T-cell (primary cell): ENCODE results near the gene BDKRB1. TPM values are rescaled to one million over a fixed set of nuclear protein-coding genes. Genes with fewer than 3 reads are reported as not detected.

ENCODE experiments used
- ATAC-seq, 4 experiments: fragments of 200-7000 bp in 3 of 4; fragments of 150-1000 bp in 1 of 4; cut with Tn5 transposase; replicated peaks in 1 of 4; 1 replicate in 3 of 4; 2 replicates in 1 of 4; pipeline ENCODE4 v1.10.0; 2021; ENCODE audit warnings: moderate library complexity in 3 of 4, mild to moderate bottlenecking in 2 of 4, moderate number of reproducible peaks in 1 of 4
- CTCF ChIA-PET, 2 donors: fragments of 300-600 bp; sonication (Branson Sonifier 250); formaldehyde crosslinking; loops; one replicate each; lab custom pipeline; 2022; ENCODE audit warnings: antibody characterized with exemption in 2 of 2; lab: Charles Lee
- POLR2A ChIA-PET, 2 donors: fragments of 300-600 bp; sonication (Branson Sonifier 250); formaldehyde crosslinking; loops; one replicate each; lab custom pipeline; 2022; ENCODE audit warnings: antibody characterized with exemption in 2 of 2; lab: Charles Lee
- DNase-seq, 35 experiments: peaks; one replicate each; pipeline versions ENCODE4 v3.0.0 to v3.0.0-alpha.2; 2013 to 2023
- H3K27ac ChIP-seq: one replicate; pipeline ENCODE4 v1.5.1; 2013; ENCODE audit warnings: low read length
- H3K27me3 ChIP-seq, 2 experiments: replicated peaks in 1 of 2; 1 replicate in 1 of 2; 2 replicates in 1 of 2; pipeline versions ENCODE4 v1.6.1 to v1.7.0; 2013; ENCODE audit warnings: low read length in 1 of 2, mixed read lengths in 1 of 2; ENCODE audit not compliant: control insufficient read depth in 2 of 2, insufficient read depth in 2 of 2; ENCODE audit errors: extremely low read depth in 1 of 2
- H3K36me3 ChIP-seq, 2 donors: 1 replicate in 1 of 2; 2 replicates in 1 of 2; pipeline versions ENCODE4 v1.6.1 to v1.7.0; 2013; ENCODE audit warnings: low read length in 1 of 2; ENCODE audit not compliant: control insufficient read depth in 2 of 2, insufficient read depth in 1 of 2; ENCODE audit errors: extremely low read depth in 1 of 2
- H3K4me1 ChIP-seq, 2 experiments: 1 replicate in 1 of 2; 2 replicates in 1 of 2; pipeline versions ENCODE4 v1.6.1 to v1.7.0; 2013; ENCODE audit warnings: low read length in 2 of 2, mixed read lengths in 1 of 2; ENCODE audit not compliant: insufficient read depth in 2 of 2, control insufficient read depth in 1 of 2; ENCODE audit errors: extremely low read depth in 1 of 2
- H3K4me3 ChIP-seq, 2 donors: 1 replicate in 1 of 2; 2 replicates in 1 of 2; pipeline versions ENCODE4 v1.5.1 to v1.7.0; 2013; ENCODE audit warnings: mild to moderate bottlenecking in 2 of 2, low read length in 1 of 2, moderate library complexity in 1 of 2; ENCODE audit not compliant: control insufficient read depth in 1 of 2; ENCODE audit errors: extremely low read depth in 1 of 2
- H3K9me3 ChIP-seq: 2 replicates; pipeline ENCODE4 v1.7.0; 2013
- H3K27ac Mint-ChIP-seq, 2 donors: one replicate each; pipeline ENCODE4 v1.8.0; 2020 to 2021; ENCODE audit warnings: mild to moderate bottlenecking in 2 of 2, mixed read lengths in 2 of 2
- H3K27me3 Mint-ChIP-seq, 2 donors: one replicate each; pipeline ENCODE4 v1.8.0; 2021 to 2022; ENCODE audit warnings: mixed read lengths in 2 of 2
- H3K36me3 Mint-ChIP-seq: one replicate; pipeline ENCODE4 v1.8.0; 2021; ENCODE audit warnings: mixed read lengths
- H3K4me1 Mint-ChIP-seq, 3 donors: one replicate each; pipeline ENCODE4 v1.8.0; 2020 to 2022; ENCODE audit warnings: mixed read lengths in 3 of 3, mild to moderate bottlenecking in 1 of 3
- H3K4me3 Mint-ChIP-seq, 3 donors: one replicate each; pipeline ENCODE4 v1.8.0; 2020 to 2022; ENCODE audit warnings: mild to moderate bottlenecking in 3 of 3, mixed read lengths in 3 of 3, moderate library complexity in 3 of 3
- H3K9me3 Mint-ChIP-seq, 3 donors: one replicate each; pipeline ENCODE4 v1.8.0; 2020 to 2022; ENCODE audit warnings: mixed read lengths in 3 of 3
- WGBS: methylation state at CpG from one replicate; pipeline ENCODE4 v1.1.5; 2013; ENCODE audit warnings: missing lambda C conversion rate; ENCODE audit not compliant: insufficient coverage; 5-methylcytosine and 5-hydroxymethylcytosine counted together
- total RNA-seq, 35 experiments: library from RNA in 6 of 35; stranded (reverse) in 6 of 35; fragments of 120-200 nt in 1 of 35; gene quantifications; one replicate each; pipeline versions ENCODE4 v1.2.1 to v1.2.4 and lab custom pipeline; 2013 to 2026

Gene BDKRB1
- total RNA-seq (not detected), total RNA-seq (lab: John Stamatoyannopoulos, UW) (0 reads per million in 29 experiments)
- not detected for total RNA-seq (2013)

- Mint-ChIP-seq H3K9me3 (no peaks in the 10 kb centered on the region), H3K4me3 (no peak within 1 kb of the TSS), H3K36me3 (no peaks in the 10 kb centered on the region), H3K4me1 (no peaks in the 10 kb centered on the region), H3K27ac (no peak within 1 kb of the TSS), H3K27me3 (peaks cover 50 to 57% of the 10 kb centered on the region in 2 donors)
- no peak for DNase-seq
- Histone ChIP-seq H3K27me3 (peaks cover 0 to 47% of the 10 kb centered on the region in 2 experiments), H3K27ac (no peak within 1 kb of the TSS), H3K4me1 (no peaks in the 10 kb centered on the region), H3K4me3 (no peak within 1 kb of the TSS), H3K9me3 (no peaks in the 10 kb centered on the region), H3K36me3 (no peaks in the 10 kb centered on the region)
- ChIA-PET POLR2A (no interaction called here), CTCF (no interaction called here)
- WGBS = 57% methylated on average over 2 of the region's 12 CpGs
- no peak for ATAC-seq
Measured at GRCh38 chr14:96255501-96256366, at the start of gene BDKRB1. TSS of gene BDKRB1 (plus strand) at chr14:96256210. CDS start at chr14:96263683, 7,473 bp downstream.

GRCh38 chr14:96206461-96206860 is 49.5 kb upstream of the BDKRB1 start:
- ATAC-seq (no peak), DNase-seq (no peak)
- POLR2A ChIA-PET = no interaction called here
- H3K4me1 ChIP-seq = peaks cover 0 to 6% of the 10 kb centered on the region in 2 experiments
- no peaks in the 10 kb centered on the region for H3K36me3 ChIP-seq
- H3K4me3 ChIP-seq = no peak overlapping the region
- H3K4me1 Mint-ChIP-seq = peaks cover 0 to 8% (median 6%) of the 10 kb centered on the region in 3 donors
- no peak overlapping the region for H3K27ac ChIP-seq
- H3K4me3 Mint-ChIP-seq = no peak overlapping the region
- H3K36me3 Mint-ChIP-seq = no peaks in the 10 kb centered on the region
- H3K9me3 ChIP-seq = no peaks in the 10 kb centered on the region
- CTCF ChIA-PET = no interaction called here
- H3K27me3 Mint-ChIP-seq = peaks cover 43 to 60% of the 10 kb centered on the region in 2 donors
- 73% methylated on average over 6 of the region's 8 CpGs for WGBS
- H3K27me3 ChIP-seq = peaks cover 0 to 63% of the 10 kb centered on the region in 2 experiments
- no peaks in the 10 kb centered on the region for H3K9me3 Mint-ChIP-seq
- no peak overlapping the region for H3K27ac Mint-ChIP-seq

GRCh38 chr14:96207686-96208085 is 48.3 kb upstream of the BDKRB1 start:
- Mint-ChIP-seq H3K9me3 (peaks cover 0 to 10% (median 4%) of the 10 kb centered on the region in 3 donors), H3K27ac (no peak overlapping the region), H3K4me3 (no peak overlapping the region), H3K4me1 (peaks cover 0 to 8% (median 6%) of the 10 kb centered on the region in 3 donors), H3K27me3 (peaks cover 34 to 48% of the 10 kb centered on the region in 2 donors), H3K36me3 (no peaks in the 10 kb centered on the region)
- no peaks in the 10 kb centered on the region for H3K36me3 ChIP-seq
- DNase-seq = no peak
- peaks cover 0 to 6% of the 10 kb centered on the region in 2 experiments for H3K4me1 ChIP-seq
- no peak overlapping the region for H3K4me3 ChIP-seq
- no peaks in the 10 kb centered on the region for H3K9me3 ChIP-seq
- no peak for ATAC-seq
- H3K27ac ChIP-seq = no peak overlapping the region
- ChIA-PET POLR2A (no interaction called here), CTCF (no interaction called here)
- 92% methylated on average over 5 of the region's 5 CpGs for WGBS
- H3K27me3 ChIP-seq = peaks cover 0 to 57% of the 10 kb centered on the region in 2 experiments

GRCh38 chr14:96208739-96209138 is 47.3 kb upstream of the BDKRB1 start:
- Histone ChIP-seq H3K36me3 (no peaks in the 10 kb centered on the region), H3K4me1 (peaks cover 0 to 6% of the 10 kb centered on the region in 2 experiments), H3K4me3 (no peak overlapping the region), H3K27ac (no peak overlapping the region), H3K27me3 (peaks cover 0 to 52% of the 10 kb centered on the region in 2 experiments), H3K9me3 (no peaks in the 10 kb centered on the region)
- 72% methylated on average over 11 of the region's 12 CpGs for WGBS
- POLR2A ChIA-PET = no interaction called here
- peaks cover 0 to 8% (median 6%) of the 10 kb centered on the region in 3 donors for H3K4me1 Mint-ChIP-seq
- no peaks in the 10 kb centered on the region for H3K36me3 Mint-ChIP-seq
- H3K27ac Mint-ChIP-seq = no peak overlapping the region
- CTCF ChIA-PET = interaction anchor here in 1 of 2 donors (0.7 kb wide), 1 partner anchor 1009 kb away, joined by 5 read pairs; no protein-coding TSS in a partner anchor
- peaks cover 0 to 10% (median 4%) of the 10 kb centered on the region in 3 donors for H3K9me3 Mint-ChIP-seq
- H3K27me3 Mint-ChIP-seq = peaks cover 23 to 38% of the 10 kb centered on the region in 2 donors
- no peak overlapping the region for H3K4me3 Mint-ChIP-seq
- DNase-seq = no peak
- no peak for ATAC-seq

DNA sequence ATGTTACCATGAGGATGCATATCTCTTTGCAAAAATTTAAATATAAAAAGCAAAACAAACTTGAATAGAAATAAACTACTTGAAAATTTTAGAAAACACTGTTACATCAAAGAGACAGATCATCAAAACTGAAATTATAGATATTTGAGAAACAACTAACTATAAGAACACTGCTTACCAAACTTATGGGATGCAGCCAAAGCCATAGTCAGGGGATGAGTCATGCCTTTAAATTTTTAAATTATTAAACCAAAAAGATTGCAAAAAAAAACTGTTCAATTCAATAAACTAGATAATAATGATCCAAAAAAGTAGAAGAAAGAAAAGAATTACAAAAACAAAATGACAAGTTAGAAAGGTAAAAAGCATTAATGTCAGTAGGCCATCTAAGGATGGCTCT is 43.9 kb upstream of the BDKRB1 start:
- Histone ChIP-seq H3K4me1 (no peaks in the 10 kb centered on the region), H3K9me3 (no peaks in the 10 kb centered on the region), H3K27me3 (peaks cover 0 to 32% of the 10 kb centered on the region in 2 experiments), H3K27ac (no peak overlapping the region), H3K4me3 (no peak overlapping the region), H3K36me3 (no peaks in the 10 kb centered on the region)
- ATAC-seq = no peak
- no peak for DNase-seq
- H3K27me3 Mint-ChIP-seq = peaks cover 17 to 24% of the 10 kb centered on the region in 2 donors
- POLR2A ChIA-PET = no interaction called here
- peaks cover 0 to 10% (median 4%) of the 10 kb centered on the region in 3 donors for H3K9me3 Mint-ChIP-seq
- H3K27ac Mint-ChIP-seq = no peak overlapping the region
- CTCF ChIA-PET = no interaction called here
- H3K4me3 Mint-ChIP-seq = no peak overlapping the region
- H3K4me1 Mint-ChIP-seq = no peaks in the 10 kb centered on the region
- no peaks in the 10 kb centered on the region for H3K36me3 Mint-ChIP-seq

DNA sequence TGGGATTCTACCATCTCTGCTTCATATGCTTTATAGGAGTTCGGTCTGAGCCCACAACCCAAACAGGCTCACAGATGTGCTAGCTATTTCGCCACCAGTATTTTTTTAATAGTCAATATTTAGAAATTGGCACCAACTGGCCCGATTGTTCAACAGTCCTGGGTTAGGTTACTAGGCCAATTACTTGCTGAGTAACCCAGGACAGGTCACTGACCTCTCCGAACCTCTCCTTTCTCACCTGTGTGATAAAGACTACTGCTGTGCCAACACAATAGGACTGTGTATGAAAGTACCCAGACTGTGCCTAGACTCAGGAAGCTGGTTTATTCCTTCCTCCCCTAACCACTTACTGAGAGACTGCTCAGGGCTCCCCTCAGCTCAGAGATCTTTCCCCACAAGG is 43.1 kb upstream of the BDKRB1 start:
- Mint-ChIP-seq H3K27ac (no peak overlapping the region), H3K36me3 (no peaks in the 10 kb centered on the region), H3K4me1 (no peaks in the 10 kb centered on the region), H3K27me3 (peaks cover 13 to 16% of the 10 kb centered on the region in 2 donors), H3K4me3 (no peak overlapping the region), H3K9me3 (peaks cover 0 to 10% (median 4%) of the 10 kb centered on the region in 3 donors)
- Histone ChIP-seq H3K9me3 (no peaks in the 10 kb centered on the region), H3K27ac (no peak overlapping the region), H3K4me3 (no peak overlapping the region), H3K36me3 (no peaks in the 10 kb centered on the region), H3K4me1 (no peaks in the 10 kb centered on the region), H3K27me3 (peaks cover 0 to 37% of the 10 kb centered on the region in 2 experiments)
- ChIA-PET CTCF (no interaction called here), POLR2A (no interaction called here)
- DNase-seq = no peak
- ATAC-seq = no peak
- WGBS = 82% methylated on average over 3 of the region's 4 CpGs
